GM19328 (cell line): Measurements from ENCODE around the gene LRRK1.
"Not testable (repeated sequence)": the region's sequence is repeated elsewhere in the genome, so short reads cannot be mapped to it uniquely, and the experiment has no call there.

Experiments
- ATAC-seq: cut with Tn5 transposase; IDR thresholded peaks from one replicate; pipeline ENCODE4 v1.9.1; 2021; ENCODE audit warnings: mild to moderate bottlenecking, moderate library complexity; ENCODE audit not compliant: unreplicated experiment

The LRRK1 gene

DNA sequence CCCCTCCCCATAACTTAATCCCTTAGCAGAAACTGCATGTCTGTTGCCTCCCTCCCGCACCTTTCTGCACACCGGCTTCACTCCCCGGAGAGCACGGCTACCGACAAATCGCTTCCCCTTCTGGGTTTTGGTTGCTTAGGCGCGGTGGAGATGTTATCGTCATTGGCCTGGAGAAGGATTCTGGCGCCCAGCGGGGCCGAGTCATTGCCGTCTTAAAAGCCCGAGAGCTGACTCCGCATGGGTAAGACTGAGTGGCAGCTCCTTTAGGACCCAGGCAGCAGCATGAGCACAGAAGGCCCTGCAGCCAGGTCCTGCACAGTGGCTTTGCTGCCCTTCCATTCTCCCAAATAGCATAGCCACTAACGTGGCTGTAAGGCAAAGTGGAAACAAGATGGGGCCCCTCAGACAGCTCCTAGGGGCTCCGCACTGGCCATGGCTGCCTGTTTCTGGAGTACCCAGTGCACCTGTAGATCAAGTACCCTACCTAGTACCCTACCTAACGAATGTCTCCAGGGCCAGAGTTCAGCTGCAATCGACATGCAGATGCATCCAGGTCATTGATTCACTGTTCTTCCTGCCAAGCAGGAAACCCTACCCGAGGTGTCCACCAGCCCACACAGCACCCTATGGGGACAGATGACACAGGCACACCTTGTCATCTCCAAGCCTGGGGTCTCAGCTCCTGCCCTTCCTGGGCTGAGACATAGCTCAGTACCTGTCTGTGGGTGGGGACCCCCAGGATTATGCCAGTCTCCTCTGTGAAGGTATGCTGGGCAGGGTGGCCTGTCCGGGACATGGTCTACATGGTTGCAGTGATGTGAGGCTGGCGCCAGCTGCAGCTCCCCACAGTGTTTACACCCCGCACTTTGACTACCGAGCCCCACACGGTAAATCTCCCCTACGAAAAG lies 147.6 kb downstream of the LRRK1 start:
- no peak for ATAC-seq

DNA sequence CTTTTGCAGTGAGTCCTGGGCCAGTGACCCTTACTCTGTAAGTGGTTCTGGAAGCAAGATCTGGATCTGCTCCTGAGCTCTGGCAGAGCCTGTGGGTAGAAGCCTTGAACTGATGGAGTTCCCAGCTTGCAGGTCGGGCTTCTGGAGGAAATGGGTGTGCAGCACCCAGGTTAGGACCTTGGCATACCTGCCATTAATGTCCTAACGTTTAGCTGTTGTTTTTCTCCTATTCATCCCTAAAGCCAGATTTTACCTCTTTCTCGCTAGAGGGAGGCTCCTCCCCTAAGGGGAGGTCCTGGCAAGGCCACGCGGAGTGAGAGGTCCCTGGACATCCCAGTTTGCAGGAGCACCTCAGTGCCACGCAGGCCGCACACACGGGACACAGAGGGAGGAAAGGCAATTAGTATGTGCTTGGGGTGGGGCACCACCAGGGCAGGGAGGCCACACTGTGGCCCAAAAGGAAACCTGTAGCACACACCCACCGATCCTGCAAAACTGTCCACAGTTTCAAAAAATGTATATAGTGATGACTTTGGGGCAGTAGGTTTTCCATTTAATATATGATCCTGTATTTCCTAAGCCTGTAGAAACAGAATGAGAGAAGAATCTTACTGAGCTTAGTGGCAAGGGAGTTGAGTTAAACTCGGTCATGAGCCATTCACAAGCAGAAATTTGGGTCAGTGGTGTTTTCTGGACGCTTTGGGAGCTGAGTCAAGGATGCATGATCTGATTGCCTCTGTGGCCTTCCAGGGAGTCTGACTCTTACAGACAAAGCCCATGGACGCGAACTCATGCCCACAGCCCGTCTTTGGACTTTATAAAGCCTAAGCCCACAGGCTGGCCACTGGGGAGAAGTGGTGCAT lies 148.7 kb downstream of the LRRK1 start:
- ATAC-seq = no peak

DNA sequence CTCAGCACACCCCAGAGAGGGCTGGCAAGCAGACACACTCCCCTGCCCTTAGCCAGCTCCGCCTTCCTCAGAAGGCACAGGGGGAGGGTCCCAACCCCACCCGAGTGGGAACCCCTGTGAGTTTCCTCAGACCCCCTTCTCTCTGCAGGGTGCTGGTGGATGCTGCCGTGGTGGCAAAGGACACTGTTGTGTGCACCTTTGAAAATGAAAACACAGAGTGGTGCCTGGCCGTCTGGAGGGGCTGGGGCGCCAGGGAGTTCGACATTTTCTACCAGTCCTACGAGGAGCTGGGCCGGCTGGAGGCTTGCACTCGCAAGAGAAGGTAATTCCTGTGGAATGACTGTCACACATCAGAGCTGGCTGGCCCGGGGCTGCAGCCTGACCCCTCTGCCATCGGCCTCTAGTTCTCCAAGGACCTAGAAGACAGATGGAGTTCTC lies 149.4 kb downstream of the LRRK1 start:
- no peak for ATAC-seq

DNA sequence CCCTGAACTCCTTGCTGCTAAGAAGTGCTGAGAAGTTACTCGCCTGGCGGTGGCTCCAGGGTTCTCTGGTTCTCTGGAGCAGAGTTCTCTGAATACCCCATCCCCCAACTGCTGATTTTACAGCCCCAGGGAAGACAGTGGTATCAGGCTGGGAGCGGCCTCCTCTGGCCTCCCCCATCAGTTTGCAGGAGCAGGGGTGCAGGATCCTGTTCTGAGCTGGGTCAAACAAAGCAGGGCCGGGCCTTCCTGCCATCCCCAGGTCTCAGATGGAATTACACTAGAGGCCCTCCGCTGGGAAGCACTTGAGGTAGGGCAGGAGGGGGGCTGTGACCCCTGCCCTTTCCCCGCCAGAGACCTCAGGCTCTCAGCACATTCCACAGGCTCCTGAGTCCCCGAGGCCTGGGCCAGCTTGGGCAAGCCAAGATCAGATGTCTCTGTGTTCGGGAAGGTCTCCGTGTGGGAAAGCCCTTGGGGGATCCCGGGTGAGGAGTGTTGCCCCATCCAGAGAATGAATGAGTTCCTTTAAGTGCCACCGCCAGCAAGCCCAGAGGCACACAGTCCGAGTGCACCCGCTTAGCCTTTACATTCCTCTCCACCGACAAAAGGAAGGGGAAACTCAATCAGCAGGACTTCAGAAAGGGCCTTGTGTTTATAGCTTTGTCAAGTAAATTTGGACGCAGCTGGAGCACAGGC lies 149.9 kb downstream of the LRRK1 start:
- ATAC-seq = no peak

DNA sequence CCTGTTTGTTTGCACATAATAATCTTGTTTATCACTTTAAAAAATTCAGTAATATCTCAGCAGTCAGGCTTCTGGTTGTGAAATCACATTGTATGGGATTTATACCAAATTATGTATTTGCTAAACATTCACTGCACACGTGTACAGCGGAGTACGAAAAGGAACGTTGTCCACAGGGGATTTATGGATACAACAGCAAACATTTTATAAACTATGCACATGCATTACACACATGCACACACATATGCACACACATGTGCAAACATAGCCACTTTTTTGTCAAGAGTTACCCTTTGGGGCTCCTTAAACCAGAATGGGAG lies 150.5 kb downstream of the LRRK1 start:
- ATAC-seq = no peak

DNA sequence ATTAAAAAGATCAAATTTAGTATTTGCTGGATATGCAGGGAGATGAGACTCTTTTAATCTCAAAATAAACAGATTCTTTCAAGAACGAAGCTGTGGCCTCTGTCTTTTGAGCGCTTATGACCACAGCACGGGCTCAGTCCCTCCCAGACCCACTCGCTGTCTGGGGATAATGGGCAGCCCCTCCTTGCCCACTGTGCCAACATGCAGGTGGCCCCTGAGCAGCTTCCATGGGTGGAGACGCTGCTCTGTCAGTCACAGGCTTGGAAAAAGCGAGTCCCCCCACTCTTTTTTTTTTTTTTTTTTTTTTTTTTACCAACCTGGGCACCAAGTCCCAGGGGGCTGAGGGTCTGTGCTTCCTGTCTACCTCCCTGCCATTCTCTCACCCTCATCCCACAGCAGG lies 150.9 kb downstream of the LRRK1 start:
- no peak for ATAC-seq

DNA sequence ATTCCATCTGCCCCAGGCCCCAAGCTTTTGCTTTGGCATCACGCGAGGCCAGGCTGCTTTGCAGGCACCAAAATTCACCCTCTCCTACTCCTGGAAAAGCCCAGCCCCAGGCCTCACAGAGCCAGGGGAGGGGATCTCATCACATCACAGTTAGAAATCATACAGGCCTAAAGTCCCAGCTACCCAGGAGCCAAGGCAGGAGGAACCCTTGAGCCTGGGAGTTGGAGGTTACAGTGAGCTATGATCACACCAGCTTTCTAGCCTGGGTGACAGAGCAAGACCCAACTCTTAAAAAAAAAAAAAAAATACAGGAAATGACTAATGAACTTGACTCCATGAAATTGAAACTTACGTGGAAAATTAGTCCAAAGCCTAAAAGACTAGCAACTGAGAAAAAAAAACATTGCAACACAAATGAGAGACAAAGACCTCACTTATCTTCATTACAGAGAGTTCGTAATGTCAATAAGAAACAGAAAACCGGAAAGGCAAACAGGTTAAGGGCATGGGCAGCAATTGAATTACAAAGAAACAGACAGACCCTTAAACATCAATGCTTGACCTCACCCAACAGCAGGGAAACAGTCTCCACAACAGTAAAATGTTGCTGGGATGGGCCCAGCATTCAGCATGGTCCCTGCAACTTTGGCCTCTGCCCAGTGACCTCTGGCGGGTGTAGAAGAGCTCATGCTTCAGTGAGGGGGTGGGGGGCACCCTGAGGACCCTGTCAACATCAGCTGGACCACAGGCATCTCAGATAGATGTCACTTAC lies 151.5 kb downstream of the LRRK1 start:
- no peak for ATAC-seq

DNA sequence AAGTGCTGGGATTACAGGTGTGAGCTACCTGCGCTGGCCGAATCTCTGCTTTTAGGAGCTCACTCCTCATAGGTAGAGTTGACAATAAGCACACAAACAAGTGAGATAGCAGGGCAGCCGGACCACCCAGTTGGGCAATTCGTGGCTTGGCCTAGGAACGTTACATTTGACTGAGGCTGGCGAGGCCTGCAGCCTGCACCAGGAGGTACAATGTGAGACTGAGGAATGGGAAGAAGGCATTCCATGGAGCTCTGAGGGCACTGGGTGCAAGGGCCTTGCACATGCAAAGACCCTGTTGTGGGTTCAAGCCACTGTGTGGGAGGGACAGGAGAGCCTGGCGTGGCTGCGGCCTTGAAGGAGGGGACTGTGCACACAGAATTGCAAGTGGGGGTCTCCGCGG lies 152.5 kb downstream of the LRRK1 start:
- ATAC-seq = no peak

DNA sequence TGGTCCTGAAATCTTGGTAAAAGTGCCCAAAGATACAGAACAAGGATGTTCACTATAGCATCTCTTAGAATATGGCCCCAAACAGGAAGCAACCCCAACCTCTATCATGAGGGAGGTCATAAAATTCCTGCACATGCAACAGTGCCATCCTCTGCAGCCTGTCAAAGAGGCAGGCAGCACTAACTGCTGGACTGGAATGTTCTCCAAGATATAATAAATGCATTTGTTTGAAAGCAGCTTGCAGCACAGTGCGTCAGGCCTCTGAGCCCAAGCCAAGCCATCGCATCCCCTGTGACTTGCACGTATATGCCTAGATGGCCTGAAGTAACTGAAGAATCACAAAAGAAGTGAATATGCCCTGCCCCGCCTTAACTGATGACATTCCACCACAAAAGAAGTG lies 153.1 kb downstream of the LRRK1 start:
- not testable (repeated sequence) for ATAC-seq

DNA sequence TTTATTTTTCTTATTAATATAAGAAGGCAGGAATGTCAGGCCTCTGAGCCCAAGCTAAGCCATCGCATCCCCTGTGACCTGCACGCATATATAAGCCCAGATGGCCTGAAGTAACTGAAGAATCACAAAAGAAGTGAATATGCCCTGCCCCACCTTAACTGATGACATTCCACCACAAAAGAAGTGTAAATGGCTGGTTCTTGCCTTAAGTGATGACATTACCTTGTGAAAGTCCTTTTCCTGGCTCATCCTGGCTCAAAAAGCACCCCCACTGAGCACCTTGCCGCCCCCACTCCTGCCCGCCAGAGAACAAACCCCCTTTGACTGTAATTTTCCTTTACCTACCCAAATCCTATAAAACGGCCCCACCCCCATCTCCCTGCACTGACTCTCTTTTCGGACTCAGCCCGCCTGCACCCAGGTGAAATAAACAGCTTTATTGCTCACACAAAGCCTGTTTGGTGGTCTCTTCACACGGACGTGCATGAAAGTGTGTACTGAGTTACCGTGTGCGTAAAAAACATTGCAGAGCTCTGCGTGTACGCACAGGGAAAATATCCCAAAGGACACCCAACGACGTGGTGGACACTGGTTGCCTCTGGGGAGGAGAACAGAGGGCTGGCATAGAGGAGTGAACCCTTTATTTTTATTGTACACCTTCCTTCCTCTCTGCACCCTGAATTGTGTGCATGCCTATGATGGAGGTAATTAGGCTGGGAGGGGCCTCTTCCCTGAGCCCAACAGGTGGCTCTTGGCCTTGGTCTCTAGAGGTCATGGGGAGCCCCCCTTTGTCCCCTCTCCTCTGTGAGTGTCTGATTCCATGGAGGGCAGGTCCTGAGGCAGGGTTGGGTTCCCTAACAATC lies 158.9 kb downstream of the LRRK1 start:
- ATAC-seq = not testable (repeated sequence)

DNA sequence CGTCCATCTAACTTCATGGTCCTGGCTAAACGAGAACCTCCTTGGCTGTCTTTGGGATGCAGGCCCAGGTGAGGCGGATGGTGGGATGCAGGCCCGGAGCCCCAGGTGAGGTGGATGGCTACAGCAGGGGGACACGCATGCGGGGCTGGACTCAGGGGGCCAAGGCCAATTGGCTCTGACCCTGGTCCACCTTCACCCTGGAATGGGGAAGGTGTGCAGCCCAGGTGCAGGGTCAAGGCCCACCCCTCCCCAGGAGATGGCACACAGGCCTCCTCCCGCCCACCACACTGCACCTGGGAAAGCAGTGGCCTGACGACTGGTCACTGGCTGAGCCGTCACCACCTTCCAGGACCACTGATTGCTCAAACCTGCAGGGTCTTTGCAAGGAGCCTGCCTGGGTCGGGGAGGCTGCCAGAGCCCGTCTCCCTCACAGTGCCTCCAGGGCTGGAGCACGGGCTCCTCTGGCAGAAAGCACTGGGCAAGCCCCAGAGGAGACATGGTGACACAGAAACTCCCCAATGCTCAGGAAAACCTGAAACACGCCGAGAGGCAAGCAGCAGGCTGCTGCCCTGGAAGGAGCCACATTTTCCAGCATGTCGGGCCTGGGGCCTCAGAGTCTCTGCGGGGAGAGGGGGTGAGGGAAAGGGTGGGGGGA lies 159.6 kb downstream of the LRRK1 start:
- no peak for ATAC-seq

DNA sequence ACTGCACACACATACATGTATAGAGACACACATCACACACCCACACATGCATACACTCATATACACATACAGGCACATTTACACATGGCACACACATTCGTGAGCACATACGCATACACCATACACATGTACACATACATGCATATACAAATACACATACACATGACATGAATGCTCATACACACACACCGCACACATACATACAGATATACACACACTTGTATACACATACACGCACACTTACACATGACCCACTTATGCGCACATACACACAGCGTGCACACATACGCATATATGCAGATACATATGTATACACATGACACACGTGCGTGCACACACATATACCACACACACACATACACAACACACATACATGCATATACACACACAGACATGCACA lies 162.7 kb downstream of the LRRK1 start:
- ATAC-seq = no peak

DNA sequence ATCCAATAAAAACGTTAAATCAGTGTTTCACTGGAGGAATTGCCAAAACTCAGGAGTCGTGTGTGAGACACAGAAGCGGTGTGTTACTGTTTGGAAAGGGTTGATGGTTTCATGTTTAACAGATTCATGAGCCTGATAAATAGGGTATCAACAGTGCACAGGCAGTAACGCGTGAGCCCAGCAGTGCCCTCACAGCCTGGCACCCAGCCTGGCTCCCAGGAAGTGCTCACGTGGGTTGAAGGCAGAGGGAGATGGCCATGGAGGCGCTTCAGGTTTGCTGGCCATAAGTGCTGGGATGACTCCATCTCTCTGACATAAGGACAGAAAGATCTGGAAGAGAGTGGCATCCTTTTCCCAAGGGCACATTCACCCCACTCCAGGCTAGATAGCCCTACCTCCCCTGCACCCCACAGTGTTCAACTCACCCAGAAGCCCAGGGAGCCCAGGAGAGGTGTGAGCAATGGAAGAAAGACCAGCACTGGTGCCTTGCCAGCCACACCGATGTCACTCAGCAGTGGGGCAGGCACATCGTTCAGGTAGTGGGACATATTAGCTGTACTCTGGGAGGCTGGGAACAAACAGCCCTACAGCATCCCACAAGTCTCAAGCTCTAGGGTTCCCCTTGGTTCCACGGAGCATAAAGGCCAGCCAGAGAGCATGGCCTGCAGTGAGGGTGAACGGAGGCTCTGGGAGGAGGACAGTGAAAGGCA lies 164.3 kb downstream of the LRRK1 start:
- no peak for ATAC-seq

DNA sequence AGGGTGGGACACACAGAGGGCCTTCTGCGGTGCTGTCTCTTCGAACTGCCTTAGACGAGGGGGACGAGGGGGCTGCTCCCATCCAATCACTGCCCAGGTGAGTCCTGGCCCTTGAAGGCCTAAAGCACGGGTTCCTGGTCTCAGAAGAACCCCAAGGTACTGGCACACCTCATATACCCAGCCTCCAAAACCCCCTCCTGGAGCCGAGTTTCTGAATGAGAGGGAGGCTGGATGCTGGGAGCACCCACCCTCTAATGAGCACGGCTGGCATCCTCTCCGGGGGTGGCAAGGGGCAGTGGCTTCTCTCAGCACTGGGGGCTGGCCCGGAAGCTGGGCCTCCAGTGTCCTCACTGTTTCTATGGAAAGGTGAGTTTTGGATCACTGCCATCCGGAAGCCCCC lies 165.6 kb downstream of the LRRK1 start:
- no peak for ATAC-seq

DNA sequence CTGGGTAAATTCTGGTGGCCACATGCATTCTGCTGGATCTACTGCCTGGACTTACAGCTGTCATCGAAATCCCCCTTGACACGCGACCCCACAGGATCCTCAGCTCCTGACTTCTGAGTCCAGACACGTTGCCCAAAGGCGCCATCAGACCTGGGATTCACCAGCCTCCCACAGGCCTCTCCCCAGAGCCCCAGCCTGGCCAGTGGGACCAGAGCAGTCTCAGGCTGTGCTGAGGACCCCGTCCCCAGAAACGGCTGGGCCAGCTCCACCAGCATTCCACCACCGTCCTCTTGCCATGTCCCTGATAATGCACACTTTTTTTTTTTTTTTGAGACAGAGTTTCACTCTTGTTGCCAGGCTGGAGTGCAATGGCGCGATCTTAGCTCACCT lies 166.1 kb downstream of the LRRK1 start:
- no peak for ATAC-seq

DNA sequence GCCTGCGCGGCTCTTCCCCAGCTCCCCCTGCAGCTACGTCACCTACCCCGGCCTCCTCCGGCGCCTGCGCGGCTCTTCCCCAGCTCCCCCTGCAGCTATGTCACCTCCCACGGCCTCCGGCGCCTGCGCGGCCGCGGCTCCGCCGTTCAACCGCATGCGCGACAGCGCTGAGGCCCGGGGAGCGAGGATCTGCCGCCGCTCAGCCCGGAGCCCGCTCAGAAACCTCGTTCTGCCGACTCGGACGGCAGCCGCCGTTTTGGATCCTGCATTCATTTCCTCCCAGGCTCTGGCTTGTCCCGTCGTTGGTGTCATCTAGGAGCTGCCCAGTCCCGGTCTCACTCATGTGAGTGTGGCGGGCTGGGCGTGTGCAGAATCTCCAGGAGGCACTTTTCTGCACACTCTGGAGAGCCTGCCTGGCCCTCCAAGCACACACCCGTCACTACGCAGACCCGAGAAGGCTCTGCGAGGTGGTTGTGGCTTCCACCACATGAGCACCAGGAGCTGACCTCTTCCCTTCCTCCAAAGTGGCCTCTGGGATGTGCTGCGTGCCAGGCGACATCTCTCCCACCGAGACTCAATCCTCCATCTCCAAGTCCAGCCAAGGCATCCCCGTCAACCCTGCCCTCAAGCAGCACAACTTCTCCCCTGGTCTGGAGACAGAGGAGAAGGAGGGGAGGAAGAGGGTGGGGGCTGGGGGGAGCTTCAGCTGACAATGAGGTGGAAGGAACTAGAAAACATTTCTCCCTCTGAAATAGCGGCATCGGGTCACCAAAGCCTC lies 167.4 kb downstream of the LRRK1 start:
- no peak for ATAC-seq

DNA sequence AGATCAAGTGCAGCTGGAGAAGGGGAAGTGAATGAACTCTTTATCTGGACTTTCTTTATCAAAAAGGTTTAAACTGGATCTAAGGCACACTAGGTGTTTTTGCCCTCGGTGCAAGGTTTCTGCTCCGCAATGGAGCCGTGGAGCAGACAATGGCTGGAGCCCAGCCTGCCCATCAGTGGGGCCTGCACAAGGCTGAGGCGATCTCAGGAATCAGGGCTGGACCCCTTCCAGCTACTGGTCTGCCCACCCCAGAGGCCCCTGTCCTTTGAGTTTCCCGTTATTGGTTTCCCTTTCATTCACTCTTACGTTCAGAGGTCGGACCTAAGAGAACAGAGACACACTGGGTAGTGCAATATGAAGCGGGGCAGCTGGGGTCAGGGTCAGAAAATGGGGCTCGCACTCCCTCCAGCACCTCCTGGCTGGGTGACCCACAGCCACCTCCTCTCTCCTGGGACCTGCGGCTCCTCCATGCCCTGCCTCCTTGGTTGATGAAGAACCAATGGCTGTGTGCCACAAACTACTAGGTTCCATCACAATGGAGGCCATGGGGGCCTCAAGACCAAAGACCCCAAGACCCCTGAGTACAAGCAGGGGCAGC lies 168.1 kb downstream of the LRRK1 start:
- ATAC-seq = no peak

DNA sequence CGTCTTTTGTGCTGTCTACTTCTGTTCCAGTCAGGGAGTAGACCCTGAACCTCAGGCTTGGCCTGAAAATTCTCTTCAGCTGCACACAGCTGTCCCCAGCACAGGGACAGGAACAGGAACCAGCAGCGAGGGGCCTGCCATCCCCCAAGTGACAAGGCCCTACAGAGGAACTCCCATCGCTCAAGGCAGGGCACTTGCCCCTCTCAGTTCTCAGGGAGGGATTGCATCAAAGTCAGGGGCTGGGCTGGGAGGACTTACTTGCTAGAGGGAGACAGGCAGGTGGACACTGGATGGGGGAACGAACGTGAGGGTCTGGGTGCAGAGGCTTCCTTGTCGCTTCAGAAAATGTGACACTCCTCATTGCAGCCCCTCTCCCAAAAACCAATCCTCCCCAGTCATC lies 169.1 kb downstream of the LRRK1 start:
- no peak for ATAC-seq
